Measurements from ENCODE around the gene LRRC10B.

DNA sequence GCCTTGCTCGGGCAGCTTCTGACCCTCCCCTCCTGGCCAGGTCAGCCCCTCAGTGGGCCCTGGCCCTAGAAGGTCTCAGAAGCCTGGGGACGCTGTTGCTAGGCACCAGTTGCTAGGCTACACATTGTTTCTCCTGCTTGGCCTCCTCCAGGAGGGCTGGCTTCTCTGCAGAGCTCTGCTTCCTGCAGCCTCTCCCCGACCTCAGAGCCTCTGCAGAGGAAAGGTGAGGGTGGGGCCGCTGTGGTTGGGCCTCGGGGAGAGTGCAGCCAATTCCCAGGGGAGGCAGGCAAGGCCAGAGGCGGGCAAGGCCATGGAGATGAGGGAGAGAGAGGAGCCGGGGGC is 27.6 kb upstream of the LRRC10B start:
- TF ChIP-seq, protein P1, sequence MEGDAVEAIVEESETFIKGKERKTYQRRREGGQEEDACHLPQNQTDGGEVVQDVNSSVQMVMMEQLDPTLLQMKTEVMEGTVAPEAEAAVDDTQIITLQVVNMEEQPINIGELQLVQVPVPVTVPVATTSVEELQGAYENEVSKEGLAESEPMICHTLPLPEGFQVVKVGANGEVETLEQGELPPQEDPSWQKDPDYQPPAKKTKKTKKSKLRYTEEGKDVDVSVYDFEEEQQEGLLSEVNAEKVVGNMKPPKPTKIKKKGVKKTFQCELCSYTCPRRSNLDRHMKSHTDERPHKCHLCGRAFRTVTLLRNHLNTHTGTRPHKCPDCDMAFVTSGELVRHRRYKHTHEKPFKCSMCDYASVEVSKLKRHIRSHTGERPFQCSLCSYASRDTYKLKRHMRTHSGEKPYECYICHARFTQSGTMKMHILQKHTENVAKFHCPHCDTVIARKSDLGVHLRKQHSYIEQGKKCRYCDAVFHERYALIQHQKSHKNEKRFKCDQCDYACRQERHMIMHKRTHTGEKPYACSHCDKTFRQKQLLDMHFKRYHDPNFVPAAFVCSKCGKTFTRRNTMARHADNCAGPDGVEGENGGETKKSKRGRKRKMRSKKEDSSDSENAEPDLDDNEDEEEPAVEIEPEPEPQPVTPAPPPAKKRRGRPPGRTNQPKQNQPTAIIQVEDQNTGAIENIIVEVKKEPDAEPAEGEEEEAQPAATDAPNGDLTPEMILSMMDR (IDR thresholded peaks at IDR 0.05; ENCODE audit: low read length): no peak
- TF ChIP-seq EZH2 (IDR thresholded peaks at IDR 0.05; ENCODE audit: borderline replicate concordance, low read length): no peak
